ENCODE data around the gene TUBB8.
"Not testable (repeated sequence)": the region's sequence is repeated elsewhere in the genome, so short reads cannot be mapped to it uniquely, and the experiment has no call there.

TUBB8 gene

GRCh38 chr10:49926-50325 is 830 bp upstream of the TUBB8 start:
- in situ Hi-C loops (cut with HindIII; ENCODE audit: low sequenced_read_pairs) = not testable (repeated sequence)

DNA sequence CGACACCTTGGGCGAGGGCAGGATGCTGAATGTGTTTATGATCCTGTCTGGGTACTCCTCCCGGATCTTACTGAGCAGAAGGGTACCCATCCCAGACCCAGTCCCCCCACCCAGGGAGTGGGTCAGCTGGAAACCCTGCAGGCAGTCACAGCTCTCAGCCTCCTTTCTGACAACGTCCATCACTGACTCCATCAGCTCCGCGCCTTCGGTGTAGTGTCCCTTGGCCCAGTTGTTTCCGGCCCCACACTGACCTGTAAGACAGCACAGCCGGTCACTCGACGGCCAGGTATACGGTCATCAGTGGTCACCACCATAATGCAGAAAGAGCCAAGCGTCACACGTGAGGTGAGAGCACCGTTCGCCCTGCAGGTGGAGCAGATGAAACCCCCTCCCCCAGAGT is 1.2 kb downstream of the TUBB8 start:
- in situ Hi-C loops (cut with HindIII; ENCODE audit: low sequenced_read_pairs) = not testable (repeated sequence)

- in situ Hi-C loops (cut with HindIII; ENCODE audit: low sequenced_read_pairs) = not testable (repeated sequence)
Measured at GRCh38 chr10:13315-13635, 35.8 kb downstream of the TUBB8 start.

- in situ Hi-C loops (cut with HindIII; ENCODE audit: low sequenced_read_pairs) = not testable (repeated sequence)
Measured at GRCh38 chr10:12444-13314, 36.4 kb downstream of the TUBB8 start.

- in situ Hi-C loops (cut with HindIII; ENCODE audit: low sequenced_read_pairs) = not testable (repeated sequence)
Measured at GRCh38 chr10:11260-11659, 37.8 kb downstream of the TUBB8 start.

DNA sequence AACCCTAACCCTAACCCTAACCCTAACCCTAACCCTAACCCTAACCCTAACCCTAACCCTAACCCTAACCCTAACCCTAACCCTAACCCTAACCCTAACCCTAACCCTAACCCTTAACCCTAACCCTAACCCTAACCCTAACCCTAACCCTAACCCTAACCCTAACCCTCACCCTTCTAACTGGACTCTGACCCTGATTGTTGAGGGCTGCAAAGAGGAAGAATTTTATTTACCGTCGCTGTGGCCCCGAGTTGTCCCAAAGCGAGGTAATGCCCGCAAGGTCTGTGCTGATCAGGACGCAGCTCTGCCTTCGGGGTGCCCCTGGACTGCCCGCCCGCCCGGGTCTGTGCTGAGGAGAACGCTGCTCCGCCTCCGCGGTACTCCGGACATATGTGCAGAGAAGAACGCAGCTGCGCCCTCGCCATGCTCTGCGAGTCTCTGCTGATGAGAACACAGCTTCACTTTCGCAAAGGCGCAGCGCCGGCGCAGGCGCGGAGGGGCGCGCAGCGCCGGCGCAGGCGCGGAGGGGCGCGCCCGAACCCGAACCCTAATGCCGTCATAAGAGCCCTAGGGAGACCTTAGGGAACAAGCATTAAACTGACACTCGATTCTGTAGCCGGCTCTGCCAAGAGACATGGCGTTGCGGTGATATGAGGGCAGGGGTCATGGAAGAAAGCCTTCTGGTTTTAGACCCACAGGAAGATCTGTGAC is 38.7 kb downstream of the TUBB8 start:
- in situ Hi-C loops (cut with HindIII; ENCODE audit: low sequenced_read_pairs) = not testable (repeated sequence)
